IgD-negative memory B cell (primary cell): ENCODE data around the gene NTRK2. TPM values are rescaled to one million over a fixed set of nuclear protein-coding genes. Genes with fewer than 3 reads are reported as not detected.

Experiments
- H3K27ac Mint-ChIP-seq, 3 donors: one replicate each; pipeline ENCODE4 v1.8.0; 2020 to 2022; ENCODE audit warnings: mild to moderate bottlenecking in 3 of 3, mixed read lengths in 3 of 3, moderate library complexity in 1 of 3
- H3K27me3 Mint-ChIP-seq: one replicate; pipeline ENCODE4 v1.8.0; 2021; ENCODE audit warnings: mixed read lengths
- H3K36me3 Mint-ChIP-seq: one replicate; pipeline ENCODE4 v1.8.0; 2020; ENCODE audit warnings: mild to moderate bottlenecking, mixed read lengths
- H3K4me1 Mint-ChIP-seq, 3 donors: one replicate each; pipeline ENCODE4 v1.8.0; 2020 to 2022; ENCODE audit warnings: mixed read lengths in 3 of 3, mild to moderate bottlenecking in 1 of 3
- H3K4me3 Mint-ChIP-seq, 4 donors: one replicate each; pipeline ENCODE4 v1.8.0; 2020 to 2022; ENCODE audit warnings: mild to moderate bottlenecking in 4 of 4, mixed read lengths in 4 of 4, moderate library complexity in 3 of 4
- H3K9me3 Mint-ChIP-seq, 3 donors: one replicate each; pipeline ENCODE4 v1.8.0; 2020 to 2021; ENCODE audit warnings: mixed read lengths in 3 of 3, mild to moderate bottlenecking in 1 of 3
- polyA plus RNA-seq: library from polyadenylated mRNA; unstranded; fragments of 300-500 nt; fragmentation: Illumina TruSeq; gene quantifications from one replicate; pipeline ENCODE4 v1.2.3, GENCODE V29; 2021

The NTRK2 gene
- polyA plus RNA-seq, 1 donor from 2014 or later = not detected

DNA sequence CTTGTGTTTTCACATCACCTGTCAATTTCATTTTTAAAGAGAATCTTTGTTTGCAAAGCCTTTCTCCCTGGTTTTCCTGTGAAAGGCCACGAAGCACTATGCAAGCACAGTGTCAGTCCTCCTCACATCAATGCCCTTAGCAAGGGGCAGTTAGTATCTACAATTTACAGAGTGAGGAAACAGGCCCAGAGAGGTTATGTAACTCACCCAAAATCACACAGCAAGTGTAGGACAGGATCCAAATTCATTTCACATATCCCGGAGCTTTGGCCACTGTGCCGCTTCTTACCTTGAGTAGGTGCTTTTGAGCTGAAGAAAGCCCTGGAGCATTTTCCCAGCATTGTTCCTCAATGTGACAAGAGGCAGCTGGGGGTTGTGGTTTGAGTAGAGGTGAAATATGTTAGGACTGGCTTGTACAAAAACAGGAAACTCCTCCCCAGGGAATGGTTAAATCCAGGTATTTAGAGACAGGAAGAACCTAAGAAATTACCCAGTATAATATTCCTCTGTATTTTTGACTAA, 283.8 kb downstream of the NTRK2 start:
- Mint-ChIP-seq H3K27ac (peak overlapping the region in 1 of 3 donors; percentile 19), H3K4me3 (no peak overlapping the region), H3K9me3 (peaks cover 2 to 4% (median 3%) of the 10 kb centered on the region in 3 donors), H3K27me3 (peaks cover 7% of the 10 kb centered on the region), H3K4me1 (peaks cover 0 to 3% (median 0%) of the 10 kb centered on the region in 3 donors), H3K36me3 (no peaks in the 10 kb centered on the region)

DNA sequence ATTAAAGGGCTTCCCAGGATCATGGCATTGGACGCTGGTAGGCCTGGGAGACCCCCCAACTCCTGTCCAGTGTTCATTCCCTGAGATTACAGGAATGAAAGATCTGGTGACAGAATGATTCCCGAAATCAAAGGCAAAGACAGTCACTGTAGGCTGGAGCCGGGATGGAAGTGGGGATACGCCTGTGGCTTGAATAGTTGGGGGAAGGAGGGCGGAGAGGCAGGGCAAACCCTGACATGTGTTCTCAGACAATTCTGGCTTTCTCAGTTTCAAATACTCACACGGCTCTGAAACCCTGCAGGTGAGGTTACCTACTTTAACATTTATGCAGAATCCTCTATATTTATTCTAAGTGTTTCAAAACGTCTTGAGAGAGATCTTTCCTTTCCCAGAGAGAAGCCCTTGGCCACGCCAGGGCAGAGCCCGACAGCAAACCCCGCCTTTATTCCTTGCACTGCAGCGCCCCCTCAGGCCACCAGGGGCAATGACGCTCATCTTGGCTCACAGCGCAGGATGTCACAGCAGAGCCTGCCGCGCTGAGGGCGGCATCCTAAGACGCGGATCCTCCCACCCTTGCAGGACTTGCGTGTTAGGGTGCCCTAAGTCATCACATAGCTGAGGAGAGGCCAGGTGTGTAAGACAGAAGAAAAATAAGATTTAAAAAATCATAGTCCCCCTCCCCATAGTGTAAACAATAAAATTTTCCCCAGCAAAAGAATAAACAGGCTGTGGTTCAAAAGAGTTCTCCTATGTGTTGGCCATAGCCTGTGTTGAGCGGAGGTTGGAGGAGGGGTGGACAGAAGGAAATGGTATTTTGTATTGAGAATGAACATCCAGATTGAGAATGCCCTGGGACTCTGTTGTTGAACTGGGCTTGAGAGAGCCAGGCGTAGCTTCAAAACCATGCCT, 284.5 kb downstream of the NTRK2 start:
- peaks cover 0 to 3% (median 0%) of the 10 kb centered on the region in 3 donors for H3K4me1 Mint-ChIP-seq
- H3K27ac Mint-ChIP-seq = peak overlapping the region in 1 of 3 donors; percentile 2
- peaks cover 1 to 4% (median 2%) of the 10 kb centered on the region in 3 donors for H3K9me3 Mint-ChIP-seq
- peaks cover 8% of the 10 kb centered on the region for H3K27me3 Mint-ChIP-seq
- no peak overlapping the region for H3K4me3 Mint-ChIP-seq
- H3K36me3 Mint-ChIP-seq = no peaks in the 10 kb centered on the region

DNA sequence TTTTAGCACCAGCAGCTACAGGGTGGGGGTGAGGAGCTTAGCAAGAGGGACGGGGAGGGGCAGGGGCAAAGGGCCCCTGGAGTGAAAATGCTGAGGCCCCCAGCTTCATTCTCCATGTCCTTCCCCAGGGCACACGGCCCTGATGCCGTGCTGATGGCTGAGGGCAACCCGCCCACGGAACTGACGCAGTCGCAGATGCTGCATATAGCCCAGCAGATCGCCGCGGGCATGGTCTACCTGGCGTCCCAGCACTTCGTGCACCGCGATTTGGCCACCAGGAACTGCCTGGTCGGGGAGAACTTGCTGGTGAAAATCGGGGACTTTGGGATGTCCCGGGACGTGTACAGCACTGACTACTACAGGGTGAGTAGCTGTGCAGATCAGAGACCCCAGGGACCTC, 285.6 kb downstream of the NTRK2 start:
- Mint-ChIP-seq H3K27me3 (peaks cover 9% of the 10 kb centered on the region), H3K4me1 (peaks cover 0 to 3% (median 0%) of the 10 kb centered on the region in 3 donors), H3K27ac (no peak overlapping the region), H3K9me3 (peaks cover 1 to 4% (median 2%) of the 10 kb centered on the region in 3 donors), H3K4me3 (no peak overlapping the region), H3K36me3 (no peaks in the 10 kb centered on the region)

DNA sequence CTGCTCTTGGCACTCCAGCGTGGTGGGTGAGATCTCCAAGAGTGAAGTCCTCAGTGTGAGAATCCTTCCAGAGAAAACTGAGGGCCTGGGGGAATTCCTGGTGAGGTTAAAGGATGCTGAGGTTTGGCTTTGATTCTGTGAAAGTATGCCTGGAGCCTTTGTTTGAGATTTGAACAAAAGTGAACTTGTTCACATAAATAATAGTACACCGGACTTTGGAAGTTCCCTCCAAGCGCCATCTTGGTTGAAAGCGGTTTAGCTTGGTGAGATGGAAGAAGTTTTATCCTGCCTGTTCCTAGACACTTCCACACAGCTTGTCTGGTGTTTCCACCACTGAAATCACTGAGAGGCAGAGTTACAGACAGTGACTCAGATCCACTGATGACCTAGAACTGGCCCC, 286.4 kb downstream of the NTRK2 start:
- Mint-ChIP-seq H3K27ac (no peak overlapping the region), H3K4me3 (no peak overlapping the region), H3K27me3 (peaks cover 9% of the 10 kb centered on the region), H3K9me3 (peaks cover 1 to 4% (median 2%) of the 10 kb centered on the region in 3 donors), H3K36me3 (no peaks in the 10 kb centered on the region), H3K4me1 (peaks cover 0 to 3% (median 0%) of the 10 kb centered on the region in 3 donors)

DNA sequence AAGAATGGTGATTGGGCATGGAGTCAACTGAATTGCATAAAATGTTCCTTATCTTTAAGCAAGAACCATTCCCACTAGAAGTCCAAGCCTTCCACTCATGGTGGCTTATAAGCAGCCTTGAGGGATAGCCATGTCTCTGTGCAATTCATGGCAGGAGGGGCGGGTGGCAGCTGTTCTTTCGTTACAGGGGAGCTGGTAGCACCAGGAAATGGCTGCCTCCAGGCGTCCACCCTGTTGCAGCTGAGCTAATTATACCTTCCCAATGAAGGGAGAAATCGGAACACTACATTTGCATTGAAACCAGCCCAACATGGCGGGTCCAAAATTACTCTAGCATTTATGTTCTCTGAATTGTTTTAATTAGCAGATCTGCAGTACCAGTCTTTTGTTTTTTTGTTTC, 289.8 kb downstream of the NTRK2 start:
- no peak overlapping the region for H3K27ac Mint-ChIP-seq
- peaks cover 1 to 4% (median 2%) of the 10 kb centered on the region in 3 donors for H3K9me3 Mint-ChIP-seq
- no peak overlapping the region for H3K4me3 Mint-ChIP-seq
- no peaks in the 10 kb centered on the region for H3K4me1 Mint-ChIP-seq
- no peaks in the 10 kb centered on the region for H3K36me3 Mint-ChIP-seq
- H3K27me3 Mint-ChIP-seq = peaks cover 9% of the 10 kb centered on the region

DNA sequence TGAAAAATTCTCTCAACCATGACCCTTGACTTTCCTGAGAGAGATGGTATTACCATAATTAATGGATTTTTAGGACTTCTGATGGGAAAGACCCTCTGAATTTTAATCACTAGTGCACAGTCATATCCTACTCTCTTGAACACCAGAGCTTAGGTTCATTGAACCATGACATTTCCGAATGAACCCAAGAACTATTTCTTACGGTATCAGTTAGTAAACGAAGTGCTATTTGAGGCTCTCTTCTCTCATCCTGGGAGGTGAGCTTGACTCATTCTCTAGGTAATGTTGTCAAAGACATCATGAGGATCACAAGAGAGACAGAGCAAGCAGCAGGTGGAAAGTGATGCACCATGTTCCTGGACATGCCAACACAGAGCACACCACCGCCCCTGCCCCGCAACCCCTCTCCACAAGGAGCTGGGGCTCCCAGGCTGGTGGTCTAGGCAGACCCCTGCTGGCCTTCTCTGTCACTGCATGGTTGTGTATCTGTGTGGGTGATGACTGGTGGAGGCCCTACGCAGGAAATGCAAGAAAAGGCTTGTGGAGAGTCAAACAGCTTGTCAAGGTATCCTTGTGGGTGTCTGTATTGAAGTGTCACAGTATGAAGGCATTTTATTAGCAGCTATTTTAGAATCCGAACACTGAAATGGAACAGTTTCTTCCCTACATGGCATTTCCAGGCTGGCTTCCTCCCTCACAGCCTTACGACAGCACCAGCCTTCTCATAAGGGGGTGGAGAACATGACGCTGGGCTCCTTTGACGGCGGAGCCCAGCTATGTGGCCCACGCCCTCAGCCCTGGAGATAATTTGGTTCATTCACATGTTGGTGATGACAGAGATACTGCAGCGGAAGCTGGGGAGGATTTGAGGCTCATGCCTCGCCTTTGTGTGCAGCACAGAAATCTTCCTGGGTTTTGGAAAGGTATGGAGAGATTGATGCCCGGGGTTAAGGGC, 297.6 kb downstream of the NTRK2 start:
- no peaks in the 10 kb centered on the region for H3K4me1 Mint-ChIP-seq
- H3K27me3 Mint-ChIP-seq = no peaks in the 10 kb centered on the region
- H3K27ac Mint-ChIP-seq = no peak overlapping the region
- H3K36me3 Mint-ChIP-seq = no peaks in the 10 kb centered on the region
- no peak overlapping the region for H3K4me3 Mint-ChIP-seq
- H3K9me3 Mint-ChIP-seq = no peaks in the 10 kb centered on the region

DNA sequence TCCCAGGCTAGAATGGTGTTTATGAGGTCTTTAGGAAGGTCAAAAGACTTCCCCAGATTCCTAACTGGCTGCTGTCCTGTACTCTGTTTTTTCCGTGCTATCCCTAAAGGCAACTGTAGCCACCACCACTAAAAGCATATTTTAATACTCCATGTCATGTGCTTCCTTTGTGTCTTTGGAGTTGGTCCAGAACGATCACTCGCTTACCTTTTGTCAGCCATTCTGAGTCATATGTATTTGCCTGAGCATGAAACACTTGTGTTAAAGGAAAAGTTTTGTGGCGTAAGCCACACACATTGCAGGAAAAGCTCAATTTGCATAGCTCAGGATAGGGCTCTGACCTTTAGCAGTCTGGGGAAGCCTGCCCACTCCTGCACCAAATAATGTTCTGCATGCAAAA, 299.6 kb downstream of the NTRK2 start:
- no peaks in the 10 kb centered on the region for H3K4me1 Mint-ChIP-seq
- H3K9me3 Mint-ChIP-seq = no peaks in the 10 kb centered on the region
- no peaks in the 10 kb centered on the region for H3K27me3 Mint-ChIP-seq
- H3K36me3 Mint-ChIP-seq = no peaks in the 10 kb centered on the region
- H3K27ac Mint-ChIP-seq = no peak overlapping the region
- H3K4me3 Mint-ChIP-seq = no peak overlapping the region

DNA sequence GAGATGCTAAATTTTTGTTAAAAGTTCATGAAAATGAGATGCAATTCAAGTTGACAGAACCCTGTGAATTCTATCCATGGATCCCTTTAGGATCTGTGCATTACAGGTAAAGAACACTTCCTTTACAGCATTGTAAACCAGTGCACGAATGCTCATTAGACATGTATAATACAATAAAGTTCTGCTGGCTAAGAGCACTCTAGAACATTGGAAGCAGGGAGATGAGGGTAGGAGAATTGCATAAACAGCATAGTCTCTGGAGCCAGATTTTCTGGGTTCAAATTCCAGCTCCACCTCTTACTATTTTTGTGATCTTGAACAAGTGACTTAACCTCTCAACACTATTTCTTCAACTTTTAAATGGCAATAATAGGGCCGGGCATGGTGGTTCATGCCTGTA, 300.2 kb downstream of the NTRK2 start:
- H3K27ac Mint-ChIP-seq = no peak overlapping the region
- H3K36me3 Mint-ChIP-seq = no peaks in the 10 kb centered on the region
- no peak overlapping the region for H3K4me3 Mint-ChIP-seq
- H3K27me3 Mint-ChIP-seq = no peaks in the 10 kb centered on the region
- no peaks in the 10 kb centered on the region for H3K9me3 Mint-ChIP-seq
- no peaks in the 10 kb centered on the region for H3K4me1 Mint-ChIP-seq

DNA sequence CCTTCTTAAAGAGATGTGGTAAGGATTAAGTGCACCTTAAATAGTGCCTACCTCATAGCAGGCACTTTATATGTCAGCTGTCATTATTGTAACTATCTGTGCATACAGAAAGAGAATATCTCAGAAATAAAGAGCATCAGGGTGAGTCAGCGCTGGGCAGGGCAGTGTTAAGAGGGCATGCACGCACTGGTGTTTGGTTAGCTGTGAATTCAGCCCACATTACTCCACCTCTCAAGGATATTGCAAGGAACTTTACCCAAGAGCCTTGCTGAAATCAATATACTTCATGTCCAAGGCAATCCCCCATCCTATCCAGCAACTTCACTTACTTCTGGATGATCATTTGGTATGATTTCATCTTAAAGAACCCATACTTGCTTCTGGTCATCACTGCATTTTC, 300.9 kb downstream of the NTRK2 start:
- H3K4me1 Mint-ChIP-seq = no peaks in the 10 kb centered on the region
- H3K9me3 Mint-ChIP-seq = no peaks in the 10 kb centered on the region
- H3K27me3 Mint-ChIP-seq = no peaks in the 10 kb centered on the region
- H3K36me3 Mint-ChIP-seq = no peaks in the 10 kb centered on the region
- H3K4me3 Mint-ChIP-seq = no peak overlapping the region
- H3K27ac Mint-ChIP-seq = no peak overlapping the region

DNA sequence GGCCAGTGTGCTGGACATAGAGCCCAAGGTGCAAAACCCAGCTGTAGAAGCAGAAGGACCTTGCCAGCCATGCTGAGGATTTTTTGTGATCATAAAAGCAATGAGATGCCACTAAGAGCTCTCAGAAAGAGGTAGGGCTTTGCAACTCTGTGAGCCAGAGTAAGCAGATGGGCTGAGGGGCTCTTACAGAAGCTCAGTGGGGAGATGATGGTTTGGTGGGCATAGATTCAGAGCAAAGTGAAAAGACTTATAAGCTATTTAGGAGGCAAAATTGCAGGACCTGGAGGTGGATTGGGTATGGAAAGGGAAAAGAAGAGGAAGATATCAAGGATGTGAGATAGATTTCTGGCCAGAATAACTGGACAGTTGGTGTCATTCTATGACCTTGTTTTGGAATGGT, 302.0 kb downstream of the NTRK2 start:
- Mint-ChIP-seq H3K27ac (no peak overlapping the region), H3K9me3 (no peaks in the 10 kb centered on the region), H3K36me3 (no peaks in the 10 kb centered on the region), H3K4me3 (no peak overlapping the region), H3K27me3 (no peaks in the 10 kb centered on the region), H3K4me1 (no peaks in the 10 kb centered on the region)

DNA sequence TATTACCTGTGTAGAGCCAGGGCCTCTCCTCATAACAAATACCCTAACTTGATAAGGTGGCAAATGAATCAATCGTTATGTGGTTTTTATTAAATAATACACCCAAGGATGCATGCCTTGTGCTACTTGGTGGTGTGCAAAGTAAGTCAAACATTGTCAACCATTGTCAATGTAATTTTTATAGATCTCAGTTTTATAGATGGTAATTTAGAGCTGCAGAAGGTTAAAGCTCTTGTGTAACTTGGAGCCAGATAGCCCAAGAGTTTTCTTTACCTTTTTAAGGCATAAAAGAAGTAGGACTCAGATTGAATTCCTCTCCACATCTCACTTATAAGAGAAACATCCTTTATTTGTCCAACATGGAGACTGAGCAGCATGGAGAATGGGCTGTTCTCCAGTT, 304.7 kb downstream of the NTRK2 start:
- H3K27ac Mint-ChIP-seq = no peak overlapping the region
- H3K4me3 Mint-ChIP-seq = no peak overlapping the region
- H3K36me3 Mint-ChIP-seq = no peaks in the 10 kb centered on the region
- no peaks in the 10 kb centered on the region for H3K27me3 Mint-ChIP-seq
- H3K4me1 Mint-ChIP-seq = no peaks in the 10 kb centered on the region
- no peaks in the 10 kb centered on the region for H3K9me3 Mint-ChIP-seq

DNA sequence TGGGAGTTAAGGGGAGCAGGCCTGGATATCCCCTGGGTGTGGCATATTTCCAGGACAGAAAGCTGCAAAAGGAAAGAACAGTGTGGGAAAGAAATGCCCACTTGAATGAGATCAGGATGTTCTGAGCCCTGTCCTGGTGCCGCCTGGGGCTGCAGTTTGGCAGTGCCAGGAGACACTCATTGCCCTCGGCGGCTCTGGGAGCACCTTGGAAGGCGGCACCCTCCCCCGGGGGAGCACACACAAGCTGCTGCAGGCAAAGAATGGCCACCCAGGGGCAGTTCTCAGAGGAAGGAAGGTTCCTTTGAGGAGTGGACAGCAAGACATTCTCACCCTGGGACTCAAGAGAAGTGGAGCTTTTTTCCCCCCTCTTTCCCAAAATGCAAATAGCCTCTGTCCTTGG, 305.3 kb downstream of the NTRK2 start:
- no peaks in the 10 kb centered on the region for H3K4me1 Mint-ChIP-seq
- no peak overlapping the region for H3K27ac Mint-ChIP-seq
- H3K36me3 Mint-ChIP-seq = no peaks in the 10 kb centered on the region
- H3K9me3 Mint-ChIP-seq = no peaks in the 10 kb centered on the region
- H3K27me3 Mint-ChIP-seq = no peaks in the 10 kb centered on the region
- H3K4me3 Mint-ChIP-seq = no peak overlapping the region

DNA sequence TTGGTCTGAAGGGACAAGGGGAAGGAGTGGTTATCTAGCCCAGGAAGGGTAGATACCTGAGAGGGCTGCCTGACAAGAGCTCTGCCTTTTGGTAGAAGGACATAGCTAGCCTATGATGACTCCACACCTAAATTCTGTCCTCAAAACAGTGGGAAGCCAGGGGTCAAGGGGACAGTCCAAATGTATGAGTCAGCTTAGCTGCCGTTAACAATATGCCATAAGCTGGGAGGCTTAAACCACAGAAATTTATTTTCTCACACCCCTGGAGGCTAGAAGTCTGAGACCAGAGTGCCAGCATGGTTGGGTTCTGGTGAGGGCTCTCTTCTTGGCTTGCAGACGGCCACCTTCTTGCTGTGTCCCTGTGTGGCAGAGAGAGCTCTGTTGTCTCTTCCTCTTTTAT, 306.4 kb downstream of the NTRK2 start:
- Mint-ChIP-seq H3K27ac (no peak overlapping the region), H3K9me3 (peaks cover 0 to 5% (median 0%) of the 10 kb centered on the region in 3 donors), H3K36me3 (no peaks in the 10 kb centered on the region), H3K4me1 (no peaks in the 10 kb centered on the region), H3K4me3 (no peak overlapping the region), H3K27me3 (peaks cover 3% of the 10 kb centered on the region)

DNA sequence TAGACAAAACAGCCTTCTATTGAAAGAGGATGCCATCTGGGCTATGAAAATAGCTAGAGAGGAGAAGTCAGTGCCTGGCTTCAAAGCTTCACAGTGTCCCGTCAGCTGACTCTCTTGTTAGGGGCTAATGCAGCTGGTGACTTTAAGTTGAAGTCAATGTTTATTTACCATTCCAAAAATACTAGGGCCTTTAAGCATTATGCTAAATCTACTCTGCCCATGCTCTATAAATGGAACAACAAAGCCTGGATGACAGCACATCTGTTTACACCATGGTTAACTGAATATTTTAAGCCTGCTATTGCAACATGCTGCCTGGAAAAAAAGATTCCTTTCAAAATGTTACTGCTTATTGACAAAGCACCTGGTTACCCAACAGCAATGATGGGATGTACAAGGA, 309.1 kb downstream of the NTRK2 start:
- Mint-ChIP-seq H3K27ac (no peak overlapping the region), H3K27me3 (peaks cover 3% of the 10 kb centered on the region), H3K9me3 (peaks cover 0 to 5% (median 0%) of the 10 kb centered on the region in 3 donors), H3K4me3 (no peak overlapping the region), H3K36me3 (no peaks in the 10 kb centered on the region), H3K4me1 (no peaks in the 10 kb centered on the region)

DNA sequence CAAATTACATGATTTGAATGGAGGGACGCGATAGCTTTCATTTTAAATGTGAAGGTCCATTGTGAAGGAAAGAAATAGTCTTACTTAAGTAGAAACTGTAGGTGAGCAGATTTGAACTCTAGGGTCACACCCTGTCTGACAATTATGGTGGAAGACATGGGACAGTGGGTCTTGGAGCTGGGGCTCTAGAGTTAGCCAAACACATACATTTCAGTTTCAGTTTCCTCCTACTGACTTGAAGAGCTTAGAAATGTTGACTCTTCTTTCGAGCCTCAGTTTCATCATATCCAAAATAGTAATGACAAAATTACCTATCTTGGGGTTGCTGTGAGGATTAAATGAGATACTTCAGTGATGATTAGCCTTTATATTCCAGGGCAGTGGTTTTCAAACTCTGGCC, 314.2 kb downstream of the NTRK2 start:
- Mint-ChIP-seq H3K27ac (no peak overlapping the region), H3K36me3 (no peaks in the 10 kb centered on the region), H3K9me3 (peaks cover 0 to 8% (median 0%) of the 10 kb centered on the region in 3 donors), H3K4me1 (no peaks in the 10 kb centered on the region), H3K4me3 (no peak overlapping the region), H3K27me3 (peaks cover 3% of the 10 kb centered on the region)
